ENCODE results near the gene HNRNPK. TPM values are rescaled to one million over a fixed set of nuclear protein-coding genes. Genes with fewer than 3 reads are reported as not detected.

Gene HNRNPK
- total and polyA plus RNA-seq, 2 of the 13 experiments (the other 11 are each of a cell fraction or from before 2014, with no cell fraction given) = 321 to 712 TPM

DNA sequence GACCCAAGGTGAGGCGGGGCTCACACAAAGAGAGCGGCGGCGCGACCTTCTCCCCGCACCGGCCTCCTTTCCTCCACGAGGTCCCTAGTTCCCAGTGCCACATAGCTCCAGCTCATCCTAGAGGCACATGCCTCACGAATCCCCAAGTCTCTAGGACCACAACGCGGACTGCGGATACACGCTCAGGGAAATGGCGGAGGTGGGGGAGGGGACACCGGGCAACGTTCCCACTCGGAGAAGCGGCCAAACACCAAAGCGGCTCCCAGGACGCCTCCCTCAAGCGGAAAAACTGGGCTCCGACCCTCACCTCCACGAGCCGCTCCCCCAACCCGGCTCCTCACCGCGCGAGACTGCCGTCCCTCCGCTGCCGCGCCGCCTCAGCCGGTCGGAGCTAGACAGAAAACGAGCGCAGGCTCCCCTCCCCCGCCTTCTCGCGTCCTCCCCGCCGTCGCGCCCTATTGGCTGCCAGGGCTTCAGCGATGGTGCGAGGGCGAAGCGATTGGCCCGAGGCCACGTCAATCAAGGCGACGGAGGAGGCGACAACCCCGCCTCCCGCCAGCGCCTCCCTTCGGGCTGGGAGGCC, at the start of gene HNRNPK (continued):
- TF ChIP-seq SNAPC4 (CRISPR knock-in tag; IDR thresholded peaks at IDR 0.05) (no peak; the same call in 1 of the 2 replicates), ZSCAN9 (CRISPR knock-in tag; IDR thresholded peaks at IDR 0.05; ENCODE audit: borderline replicate concordance) (peak; percentile 4; the same call in 1 of the 2 replicates), ZNF672 (CRISPR knock-in tag; IDR thresholded peaks at IDR 0.05) (no peak), ARNT (IDR thresholded peaks at IDR 0.05) (no peak), RFX3 (CRISPR knock-in tag; IDR thresholded peaks at IDR 0.05) (no peak), SATB2 (CRISPR knock-in tag; IDR thresholded peaks at IDR 0.05) (no peak), HNRNPH1 (optimal IDR thresholded peaks at IDR 0.05; ENCODE audit: low read depth, low read length) (no peak), ZNF550 (CRISPR knock-in tag; IDR thresholded peaks at IDR 0.05; ENCODE audit: borderline replicate concordance) (no peak), HNRNPL (IDR thresholded peaks at IDR 0.05; ENCODE audit: low read depth, low read length) (no peak), ZNF260 (CRISPR knock-in tag; IDR thresholded peaks at IDR 0.05; ENCODE audit: borderline replicate concordance, low read depth) (no peak), ZNF468 (CRISPR knock-in tag; IDR thresholded peaks at IDR 0.05) (no peak), ZNF678 (CRISPR knock-in tag; IDR thresholded peaks at IDR 0.05) (no peak), ZNF292 (CRISPR knock-in tag; IDR thresholded peaks at IDR 0.05; ENCODE audit: borderline replicate concordance, low read depth) (peak; percentile 0; the same call in 1 of the 2 replicates), ZNF224 (CRISPR knock-in tag; IDR thresholded peaks at IDR 0.05) (no peak), ZBTB3 (CRISPR knock-in tag; IDR thresholded peaks at IDR 0.05; ENCODE audit: borderline replicate concordance, low read depth) (no peak)
- TF ChIP-seq, protein P1, sequence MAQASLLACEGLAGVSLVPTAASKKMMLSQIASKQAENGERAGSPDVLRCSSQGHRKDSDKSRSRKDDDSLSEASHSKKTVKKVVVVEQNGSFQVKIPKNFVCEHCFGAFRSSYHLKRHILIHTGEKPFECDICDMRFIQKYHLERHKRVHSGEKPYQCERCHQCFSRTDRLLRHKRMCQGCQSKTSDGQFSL (CRISPR knock-in tag; IDR thresholded peaks at IDR 0.05) = no peak
- TF ChIP-seq, protein P2, sequence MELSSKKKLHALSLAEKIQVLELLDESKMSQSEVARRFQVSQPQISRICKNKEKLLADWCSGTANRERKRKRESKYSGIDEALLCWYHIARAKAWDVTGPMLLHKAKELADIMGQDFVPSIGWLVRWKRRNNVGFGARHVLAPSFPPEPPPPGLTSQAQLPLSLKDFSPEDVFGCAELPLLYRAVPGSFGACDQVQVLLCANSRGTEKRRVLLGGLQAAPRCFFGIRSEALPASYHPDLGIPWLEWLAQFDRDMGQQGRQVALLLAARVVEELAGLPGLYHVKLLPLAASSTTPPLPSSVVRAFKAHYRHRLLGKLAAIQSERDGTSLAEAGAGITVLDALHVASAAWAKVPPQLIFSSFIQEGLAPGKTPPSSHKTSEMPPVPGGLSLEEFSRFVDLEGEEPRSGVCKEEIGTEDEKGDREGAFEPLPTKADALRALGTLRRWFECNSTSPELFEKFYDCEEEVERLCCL (CRISPR knock-in tag; IDR thresholded peaks at IDR 0.05; ENCODE audit: borderline replicate concordance) = no peak
- TF ChIP-seq, protein P3, sequence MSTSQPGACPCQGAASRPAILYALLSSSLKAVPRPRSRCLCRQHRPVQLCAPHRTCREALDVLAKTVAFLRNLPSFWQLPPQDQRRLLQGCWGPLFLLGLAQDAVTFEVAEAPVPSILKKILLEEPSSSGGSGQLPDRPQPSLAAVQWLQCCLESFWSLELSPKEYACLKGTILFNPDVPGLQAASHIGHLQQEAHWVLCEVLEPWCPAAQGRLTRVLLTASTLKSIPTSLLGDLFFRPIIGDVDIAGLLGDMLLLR (CRISPR knock-in tag; IDR thresholded peaks at IDR 0.05) = no peak
- TF ChIP-seq, protein P4, sequence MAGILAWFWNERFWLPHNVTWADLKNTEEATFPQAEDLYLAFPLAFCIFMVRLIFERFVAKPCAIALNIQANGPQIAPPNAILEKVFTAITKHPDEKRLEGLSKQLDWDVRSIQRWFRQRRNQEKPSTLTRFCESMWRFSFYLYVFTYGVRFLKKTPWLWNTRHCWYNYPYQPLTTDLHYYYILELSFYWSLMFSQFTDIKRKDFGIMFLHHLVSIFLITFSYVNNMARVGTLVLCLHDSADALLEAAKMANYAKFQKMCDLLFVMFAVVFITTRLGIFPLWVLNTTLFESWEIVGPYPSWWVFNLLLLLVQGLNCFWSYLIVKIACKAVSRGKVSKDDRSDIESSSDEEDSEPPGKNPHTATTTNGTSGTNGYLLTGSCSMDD (CRISPR knock-in tag; IDR thresholded peaks at IDR 0.05) = no peak

Measured in HepG2 (cell line).